HepG2 (cell line): ENCODE results near the gene NRSN2. TPM values are rescaled to one million over a fixed set of nuclear protein-coding genes. Genes with fewer than 3 reads are reported as not detected.

ENCODE experiments used
- ARNT ChIP-seq: fragments of 450-650 bp; IDR thresholded peaks from 2 replicates; pipeline ENCODE4 v1.6.1; 2017
- ATF7 ChIP-seq, 2 experiments: fragments of 450-650 bp in 1 of 2; sonication (generic) in 1 of 2; formaldehyde crosslinking in 1 of 2; IDR thresholded peaks; 2 replicates each; pipeline versions ENCODE4 v1.4.0 to v1.6.1; 2016 to 2020; ENCODE audit warnings: antibody characterized with exemption in 1 of 2, mild to moderate bottlenecking in 1 of 2, missing genetic modification reagents in 1 of 2
- CEBPB ChIP-seq: IDR thresholded peaks from 2 replicates; pipeline ENCODE4 v1.6.1; 2011; ENCODE audit warnings: low read depth, low read length, improper control_type of control experiment, borderline replicate concordance
- CHD2 ChIP-seq: IDR thresholded peaks from 2 replicates; pipeline ENCODE4 v1.6.1; 2011; ENCODE audit warnings: low read depth, low read length, improper control_type of control experiment
- EED ChIP-seq: sonication (generic); formaldehyde crosslinking; IDR thresholded peaks from 2 replicates; pipeline ENCODE4 v1.5.0; 2020; ENCODE audit warnings: mild to moderate bottlenecking, missing genetic modification reagents
- FOXJ3 ChIP-seq: sonication (generic); formaldehyde crosslinking; IDR thresholded peaks from 2 replicates; pipeline ENCODE4 v1.4.0; 2020; ENCODE audit warnings: missing genetic modification reagents, mild to moderate bottlenecking, borderline replicate concordance
- HDAC2 ChIP-seq: sonication (generic); formaldehyde crosslinking; IDR thresholded peaks from 2 replicates; pipeline ENCODE4 v1.4.0; 2020; ENCODE audit warnings: missing genetic modification reagents
- JUND ChIP-seq: sonication (generic); formaldehyde crosslinking; IDR thresholded peaks from 2 replicates; pipeline ENCODE4 v1.8.0; 2022; ENCODE audit warnings: mild to moderate bottlenecking, missing genetic modification reagents
- KAT8 ChIP-seq: IDR thresholded peaks from 2 replicates; pipeline ENCODE4 v1.6.1; 2016; ENCODE audit warnings: missing genetic modification reagents, missing compliant biosample characterization
- MEF2D ChIP-seq: sonication (generic); formaldehyde crosslinking; IDR thresholded peaks from 2 replicates; pipeline ENCODE4 v1.5.1; 2020; ENCODE audit warnings: mild to moderate bottlenecking, missing genetic modification reagents
- MTA3 ChIP-seq: sonication (generic); formaldehyde crosslinking; IDR thresholded peaks from 2 replicates; pipeline ENCODE4 v1.4.0; 2020; ENCODE audit warnings: missing genetic modification reagents
- PHF20 ChIP-seq: sonication (generic); formaldehyde crosslinking; IDR thresholded peaks from 2 replicates; pipeline ENCODE4 v1.5.0; 2020; ENCODE audit warnings: mild to moderate bottlenecking, missing genetic modification reagents
- PRDM15 ChIP-seq: sonication (generic); formaldehyde crosslinking; IDR thresholded peaks from 2 replicates; pipeline ENCODE4 v1.4.0; 2020; ENCODE audit warnings: missing genetic modification reagents
- REPIN1 ChIP-seq: sonication (generic); formaldehyde crosslinking; IDR thresholded peaks from 2 replicates; pipeline ENCODE4 v1.8.0; 2022; ENCODE audit warnings: missing genetic modification reagents, low read depth, mild to moderate bottlenecking, borderline replicate concordance
- RXRB ChIP-seq: IDR thresholded peaks from 2 replicates; pipeline ENCODE4 v1.6.1; 2016; ENCODE audit warnings: borderline replicate concordance, missing genetic modification reagents, missing compliant biosample characterization
- SAP130 ChIP-seq: IDR thresholded peaks from 2 replicates; pipeline ENCODE4 v1.6.1; 2016; ENCODE audit warnings: low read depth
- SOX6 ChIP-seq, 2 experiments: fragments of 450-650 bp in 1 of 2; sonication (generic) in 1 of 2; formaldehyde crosslinking in 1 of 2; IDR thresholded peaks; 2 replicates each; pipeline versions ENCODE4 v1.4.0 to v1.6.1; 2017 to 2020; ENCODE audit warnings: antibody characterized with exemption in 1 of 2, mild to moderate bottlenecking in 1 of 2, missing genetic modification reagents in 1 of 2
- TBL1XR1 ChIP-seq: fragments of 150-350 bp; IDR thresholded peaks from 2 replicates; pipeline ENCODE4 v1.6.1; 2014; ENCODE audit warnings: borderline replicate concordance, low read length; ENCODE audit not compliant: partially characterized antibody
- YEATS4 ChIP-seq: sonication (generic); formaldehyde crosslinking; IDR thresholded peaks from 2 replicates; pipeline ENCODE4 v1.4.0; 2020; ENCODE audit warnings: missing genetic modification reagents, borderline replicate concordance
- ZBTB44 ChIP-seq: sonication (generic); formaldehyde crosslinking; IDR thresholded peaks from 2 replicates; pipeline ENCODE4 v1.4.0; 2020; ENCODE audit warnings: missing genetic modification reagents
- ZNF430 ChIP-seq: sonication (generic); formaldehyde crosslinking; IDR thresholded peaks from 2 replicates; pipeline ENCODE4 v1.9.0; 2021; ENCODE audit warnings: mild to moderate bottlenecking, missing genetic modification reagents
- ZNF530 ChIP-seq: sonication (generic); formaldehyde crosslinking; IDR thresholded peaks from 2 replicates; pipeline ENCODE4 v1.5.0; 2020; ENCODE audit warnings: low read depth, mild to moderate bottlenecking, missing genetic modification reagents
- ZNF746 ChIP-seq: sonication (generic); formaldehyde crosslinking; IDR thresholded peaks from 2 replicates; pipeline ENCODE4 v1.8.0; 2022; ENCODE audit warnings: mild to moderate bottlenecking, missing genetic modification reagents
- ZSCAN5A ChIP-seq: sonication (generic); formaldehyde crosslinking; IDR thresholded peaks from 2 replicates; pipeline ENCODE4 v1.8.0; 2022; ENCODE audit warnings: mild to moderate bottlenecking, missing genetic modification reagents, borderline replicate concordance
- polyA plus RNA-seq, 8 experiments: library from polyadenylated mRNA; depleted of rRNA in 3 of 8; stranded (reverse) in 7 of 8; unstranded in 1 of 8; fragments of >200 nt; fragmentation: Illumina TruSeq in 4 of 8; extraction: Trizol in 4 of 8; gene quantifications; 2 replicates each; pipeline versions ENCODE4 v1.2.1 to v1.2.3, GENCODE V29; 2011 to 2016; ENCODE audit warnings: low read depth in 4 of 8, missing spikeins in 1 of 8, mixed read lengths in 1 of 8; ENCODE audit not compliant: insufficient read depth in 1 of 8
- total RNA-seq, 5 experiments: library from RNA; depleted of rRNA; stranded (reverse); fragments of >200 nt; fragmentation: Illumina TruSeq; extraction: Trizol; gene quantifications; 2 replicates each; pipeline ENCODE4 v1.2.3, GENCODE V29; 2016; ENCODE audit warnings: low read depth in 1 of 5

NRSN2 gene
- total and polyA plus RNA-seq, 2 of the 13 experiments (the other 11 are each of a cell fraction or from before 2014, with no cell fraction given), result 32.3 to 49.4 TPM

GRCh38 chr20:401682-402495 lies 55.0 kb downstream of the NRSN2 start (continued):
- TF ChIP-seq PRDM15, result peak; percentile 46; the same call in 1 of the 2 replicates
- TF ChIP-seq EED (CRISPR knock-in tag), result no peak
- TF ChIP-seq KAT8, result peak; percentile 71
- peak; percentile 55 for TF ChIP-seq ZNF430 (CRISPR knock-in tag)
- peak; percentile 77 for TF ChIP-seq CHD2
- no peak for TF ChIP-seq PHF20 (CRISPR knock-in tag)
- peak; percentile 13; the same call in 1 of the 2 replicates for TF ChIP-seq ZNF746 (CRISPR knock-in tag)
- no peak for TF ChIP-seq SOX6 (IDR thresholded peaks at IDR 0.05)
- peak; percentile 97 for TF ChIP-seq SOX6 (CRISPR knock-in tag; IDR thresholded peaks at IDR 0.05)
- TF ChIP-seq ZBTB44 (CRISPR knock-in tag), result no peak
- TF ChIP-seq TBL1XR1, result peak; percentile 21
- peak; percentile 89 for TF ChIP-seq RXRB (CRISPR knock-in tag)
- TF ChIP-seq ARNT, result no peak
- peak; percentile 60; the same call in 1 of the 2 replicates for TF ChIP-seq ZSCAN5A (CRISPR knock-in tag)
- TF ChIP-seq YEATS4, result peak; percentile 96
- no peak for TF ChIP-seq ZNF530 (CRISPR knock-in tag)
- TF ChIP-seq ATF7 (IDR thresholded peaks at IDR 0.05), result peak; percentile 97
- peak; percentile 94 for TF ChIP-seq ATF7 (CRISPR knock-in tag; IDR thresholded peaks at IDR 0.05)
- peak; percentile 100 for TF ChIP-seq CEBPB
- peak; percentile 16; the same call in 1 of the 2 replicates for TF ChIP-seq FOXJ3 (CRISPR knock-in tag)
- TF ChIP-seq SAP130 (CRISPR knock-in tag), result peak; percentile 91
- peak; percentile 87 for TF ChIP-seq HDAC2 (CRISPR knock-in tag)
- TF ChIP-seq JUND (CRISPR knock-in tag), result peak; percentile 97
- peak; percentile 87 for TF ChIP-seq REPIN1 (CRISPR knock-in tag)
- TF ChIP-seq MTA3 (CRISPR knock-in tag), result no peak
- peak; percentile 76 for TF ChIP-seq MEF2D (CRISPR knock-in tag)
